Measurements from ENCODE around the gene XRRA1.

DNA sequence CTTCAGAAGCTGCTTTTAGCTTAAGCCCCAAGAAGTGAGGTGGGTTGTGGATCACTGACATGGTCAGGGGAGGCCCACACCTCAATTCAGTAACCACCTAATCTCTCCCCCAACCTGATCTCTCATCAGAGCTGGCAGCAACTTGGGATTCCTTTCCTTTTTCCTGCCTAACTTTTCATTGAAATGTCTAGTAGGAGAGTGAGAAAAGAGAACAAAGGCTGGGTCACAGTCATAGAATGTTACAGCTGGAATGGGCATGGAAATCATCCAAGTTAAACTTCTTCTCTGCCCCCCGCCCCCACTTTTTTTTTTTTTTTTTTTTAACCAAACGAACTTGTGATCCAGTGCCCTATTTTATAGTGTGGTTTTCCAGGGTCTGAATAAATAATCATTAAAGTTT is 108.4 kb downstream of the XRRA1 start:
- TF ChIP-seq EZH2 (IDR thresholded peaks at IDR 0.05; ENCODE audit: borderline replicate concordance, low read depth, low read length, poor library complexity, severe bottlenecking) (no peak), CTCF (conservative IDR thresholded peaks at IDR 0.05; ENCODE audit: low read depth, low read length) (no peak)
